HG03460 (cell line): ENCODE data around the gene CHADL.

Experiments used
- ATAC-seq: cut with Tn5 transposase; IDR thresholded peaks from one replicate; pipeline ENCODE4 v1.9.1; 2021; ENCODE audit not compliant: unreplicated experiment

The CHADL gene

GRCh38 chr22:41231369-41231768 lies 9.4 kb downstream of the CHADL start:
- no peak for ATAC-seq

GRCh38 chr22:41230401-41230785 lies 10.3 kb downstream of the CHADL start:
- ATAC-seq: no peak

GRCh38 chr22:41229730-41230400 lies 10.9 kb downstream of the CHADL start:
- no peak for ATAC-seq

GRCh38 chr22:41229215-41229614 lies 11.5 kb downstream of the CHADL start:
- no peak for ATAC-seq

- no peak for ATAC-seq
Measured at GRCh38 chr22:41226723-41227655, 13.7 kb downstream of the CHADL start.

GRCh38 chr22:41223535-41223934 lies 17.2 kb downstream of the CHADL start:
- no peak for ATAC-seq

GRCh38 chr22:41222846-41223507 lies 17.8 kb downstream of the CHADL start:
- no peak for ATAC-seq

GRCh38 chr22:41217553-41218157 lies 23.1 kb downstream of the CHADL start:
- peak; percentile 56 for ATAC-seq

- no peak for ATAC-seq
Measured at GRCh38 chr22:41216984-41217383, 23.7 kb downstream of the CHADL start.

- no peak for ATAC-seq
Measured at GRCh38 chr22:41215926-41216325, 24.8 kb downstream of the CHADL start.

GRCh38 chr22:41215409-41215808 lies 25.3 kb downstream of the CHADL start:
- no peak for ATAC-seq

GRCh38 chr22:41206719-41207118 lies 34.0 kb downstream of the CHADL start:
- no peak for ATAC-seq

- peak; percentile 92 for ATAC-seq
Measured at GRCh38 chr22:41204992-41205900, 35.5 kb downstream of the CHADL start, which contains the start of gene L3MBTL2. Gene L3MBTL2, plus strand, starts transcription at chr22:41205312. Its CDS starts 51 bp downstream, at chr22:41205363.

- ATAC-seq: no peak
Measured at GRCh38 chr22:41204066-41204465, 36.7 kb downstream of the CHADL start.

- no peak for ATAC-seq
Measured at GRCh38 chr22:41203118-41203517, 37.6 kb downstream of the CHADL start.

GRCh38 chr22:41201141-41201540 lies 39.6 kb downstream of the CHADL start:
- ATAC-seq: no peak

GRCh38 chr22:41198027-41198580 lies 42.6 kb downstream of the CHADL start:
- no peak for ATAC-seq

GRCh38 chr22:41197038-41197972 lies 43.4 kb downstream of the CHADL start:
- ATAC-seq: peak; percentile 83

GRCh38 chr22:41193829-41194228 lies 46.9 kb downstream of the CHADL start:
- no peak for ATAC-seq
